B cell (primary cell): ENCODE measurements around the gene GPR137B.

ENCODE experiments used
- CTCF ChIP-seq: fragments of 200-600 bp; IDR thresholded peaks from one replicate; pipeline ENCODE4 v1.8.0; 2022; ENCODE audit warnings: antibody characterized with exemption, mild to moderate bottlenecking
- EZH2 ChIP-seq: IDR thresholded peaks from 2 replicates; pipeline ENCODE4 v1.6.1; 2012; ENCODE audit warnings: borderline replicate concordance, low read depth, mild to moderate bottlenecking, moderate library complexity, low read length; ENCODE audit not compliant: insufficient read depth, poor library complexity, severe bottlenecking

- no peak for TF ChIP-seq EZH2
- no peak for TF ChIP-seq CTCF
Observed at GRCh38 chr1:236102611-236103010, 39.7 kb upstream of the GPR137B start.
